KMS-11 (cell line): ENCODE results near the gene TNFRSF14.

ENCODE experiments used
- H2AFZ ChIP-seq: fragments of 200-600 bp; sonication (generic); 2 replicates; pipeline ENCODE4 v1.6.1; 2016; ENCODE audit warnings: antibody characterized with exemption, mixed run types, low read depth
- H3K27ac ChIP-seq: fragments of 200-600 bp; sonication (generic); 2 replicates; pipeline ENCODE4 v1.6.1; 2016; ENCODE audit warnings: mild to moderate bottlenecking, mixed run types
- H3K27me3 ChIP-seq: fragments of 200-600 bp; sonication (generic); 2 replicates; pipeline ENCODE4 v1.6.1; 2017; ENCODE audit warnings: mild to moderate bottlenecking, low read depth, mixed run types, moderate library complexity; ENCODE audit not compliant: insufficient read depth
- H3K36me3 ChIP-seq: fragments of 200-600 bp; sonication (generic); 2 replicates; pipeline ENCODE4 v1.6.1; 2017; ENCODE audit warnings: mild to moderate bottlenecking, mixed run types; ENCODE audit not compliant: insufficient read depth
- H3K4me1 ChIP-seq: fragments of 200-600 bp; sonication (generic); 2 replicates; pipeline ENCODE4 v1.6.1; 2016; ENCODE audit warnings: mild to moderate bottlenecking, low read depth, mixed run types; ENCODE audit not compliant: poor library complexity, severe bottlenecking
- H3K4me2 ChIP-seq: fragments of 200-600 bp; sonication (generic); 2 replicates; pipeline ENCODE4 v1.7.0; 2016; ENCODE audit warnings: mild to moderate bottlenecking, mixed run types
- H3K4me3 ChIP-seq: fragments of 200-600 bp; sonication (generic); IDR thresholded peaks from 2 replicates; pipeline ENCODE4 v1.6.1; 2017; ENCODE audit warnings: low read depth, low read length, mixed read lengths; ENCODE audit not compliant: insufficient read depth
- H3K79me2 ChIP-seq: fragments of 200-600 bp; sonication (generic); 2 replicates; pipeline ENCODE4 v1.6.1; 2016; ENCODE audit warnings: low read depth, mixed run types; ENCODE audit not compliant: insufficient read depth
- H3K9ac ChIP-seq: fragments of 200-600 bp; sonication (generic); 2 replicates; pipeline ENCODE4 v1.6.1; 2016; ENCODE audit warnings: mild to moderate bottlenecking, mixed run types
- H4K20me1 ChIP-seq: fragments of 200-600 bp; sonication (generic); 2 replicates; pipeline ENCODE4 v1.6.1; 2016; ENCODE audit warnings: mild to moderate bottlenecking, mixed run types; ENCODE audit not compliant: insufficient read depth
- CTCF ChIP-seq: fragments of 200-600 bp; sonication (generic); conservative IDR thresholded peaks from 2 replicates; pipeline ENCODE4 v1.6.1; 2017; ENCODE audit warnings: low read depth, mild to moderate bottlenecking, antibody characterized with exemption, low read length, moderate library complexity, mixed read lengths

Gene TNFRSF14

GRCh38 chr1:2556277-2556677, at the start of gene TNFRSF14:
TSS of gene TNFRSF14 (plus strand) at chr1:2556371. CDS start at chr1:2556665, 294 bp downstream.
- Histone ChIP-seq H4K20me1 (no peaks in the 10 kb centered on the region), H3K4me2 (peak within 1 kb of the TSS; percentile 83), H3K27ac (peak within 1 kb of the TSS; percentile 80), H3K36me3 (no peaks in the 10 kb centered on the region), H2AFZ (peak within 1 kb of the TSS; percentile 88), H3K9ac (peak within 1 kb of the TSS; percentile 92), H3K4me1 (peaks cover 10% of the 10 kb centered on the region), H3K4me3 (peak within 1 kb of the TSS; percentile 89), H3K79me2 (no peaks in the 10 kb centered on the region), H3K27me3 (no peaks in the 10 kb centered on the region)
- no peak for TF ChIP-seq CTCF

GRCh38 chr1:2506901-2507565, 49.1 kb upstream of the TNFRSF14 start:
- TF ChIP-seq CTCF: no peak
- no peak overlapping the region for H3K9ac ChIP-seq
- no peaks in the 10 kb centered on the region for H4K20me1 ChIP-seq
- no peaks in the 10 kb centered on the region for H3K79me2 ChIP-seq
- H3K4me1 ChIP-seq: no peaks in the 10 kb centered on the region
- no peak overlapping the region for H3K27ac ChIP-seq
- peaks cover 16% of the 10 kb centered on the region for H3K27me3 ChIP-seq
- H2AFZ ChIP-seq: no peak overlapping the region
- H3K36me3 ChIP-seq: no peaks in the 10 kb centered on the region; the same call in 1 of the 2 replicates
- no peak overlapping the region for H3K4me3 ChIP-seq
- H3K4me2 ChIP-seq: no peak overlapping the region

GRCh38 chr1:2507744-2508155, 48.4 kb upstream of the TNFRSF14 start:
- no peak overlapping the region for H2AFZ ChIP-seq
- no peak overlapping the region for H3K9ac ChIP-seq
- H3K79me2 ChIP-seq: no peaks in the 10 kb centered on the region
- H3K4me2 ChIP-seq: no peak overlapping the region
- H4K20me1 ChIP-seq: no peaks in the 10 kb centered on the region
- H3K4me3 ChIP-seq: no peak overlapping the region
- peaks cover 9% of the 10 kb centered on the region for H3K27me3 ChIP-seq
- no peaks in the 10 kb centered on the region; the same call in 1 of the 2 replicates for H3K36me3 ChIP-seq
- no peaks in the 10 kb centered on the region for H3K4me1 ChIP-seq
- H3K27ac ChIP-seq: no peak overlapping the region
- TF ChIP-seq CTCF: no peak

- Histone ChIP-seq H3K27me3 (peaks cover 5% of the 10 kb centered on the region), H3K27ac (no peak overlapping the region), H3K4me2 (no peak overlapping the region), H3K36me3 (no peaks in the 10 kb centered on the region; the same call in 1 of the 2 replicates), H4K20me1 (no peaks in the 10 kb centered on the region), H3K4me1 (no peaks in the 10 kb centered on the region), H2AFZ (no peak overlapping the region), H3K79me2 (no peaks in the 10 kb centered on the region), H3K9ac (no peak overlapping the region), H3K4me3 (no peak overlapping the region)
- no peak for TF ChIP-seq CTCF
Observed at GRCh38 chr1:2508180-2508579, 48.0 kb upstream of the TNFRSF14 start.
